22Rv1 (cell line): ENCODE measurements around the gene MBNL2.

Source experiments
- CTCF ChIP-seq: fragments of 450-650 bp; IDR thresholded peaks from 2 replicates; pipeline ENCODE4 v1.5.1; 2017; ENCODE audit warnings: mild to moderate bottlenecking
- ZFX ChIP-seq: fragments of 450-650 bp; IDR thresholded peaks from 2 replicates; pipeline ENCODE4 v1.6.1; 2017; ENCODE audit warnings: antibody characterized with exemption, borderline replicate concordance

DNA sequence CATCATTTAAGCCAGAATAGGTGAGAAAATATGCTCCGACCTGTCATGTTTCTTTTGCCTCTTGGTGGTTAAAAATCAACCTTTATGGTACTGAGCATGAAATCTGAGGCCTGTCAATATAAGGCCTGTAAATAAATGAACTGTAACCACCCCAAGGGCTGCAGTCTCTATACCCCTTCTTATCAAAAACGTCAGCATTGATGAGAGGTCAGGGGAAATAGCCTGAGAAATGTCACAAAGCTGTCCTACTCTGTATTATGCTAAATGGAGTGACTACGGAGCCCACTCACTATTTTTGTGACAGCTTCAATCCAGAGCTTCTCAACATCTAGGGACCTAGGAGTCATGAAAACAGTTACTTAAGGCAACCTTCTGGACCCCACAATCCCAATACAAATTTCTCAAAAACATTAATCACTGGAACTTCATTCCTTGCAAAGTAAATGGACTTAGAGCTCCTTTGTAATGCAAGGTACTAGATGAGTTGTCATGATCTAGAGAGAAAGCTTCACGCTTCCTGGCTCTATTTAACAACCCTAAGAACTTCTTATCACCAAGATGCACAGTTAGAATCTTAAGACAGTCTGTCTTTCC is 209.1 kb downstream of the MBNL2 start:
- TF ChIP-seq CTCF (no peak), ZFX (no peak)
